OCI-LY1 (cell line): ENCODE data around the gene VMAC.

Source experiments
- H2AFZ ChIP-seq: fragments of 200-600 bp; sonication (generic), shearing (Covaris generic); 2 replicates; pipeline ENCODE4 v1.6.0; 2014; ENCODE audit warnings: antibody characterized with exemption, mild to moderate bottlenecking, low read length
- H3F3A ChIP-seq: fragments of 200-600 bp; sonication (generic), shearing (Covaris generic); 2 replicates; pipeline ENCODE4 v1.6.0; 2014; ENCODE audit warnings: mild to moderate bottlenecking, antibody characterized with exemption, low read length, moderate library complexity; ENCODE audit not compliant: insufficient read depth
- H3K27ac ChIP-seq: fragments of 200-600 bp; sonication (generic); 2 replicates; pipeline ENCODE4 v1.5.1; 2014; ENCODE audit warnings: low read length, mixed run types, mild to moderate bottlenecking, low read depth; ENCODE audit not compliant: poor library complexity, severe bottlenecking
- H3K27me3 ChIP-seq: fragments of 200-600 bp; sonication (generic); 2 replicates; pipeline ENCODE4 v1.6.0; 2014; ENCODE audit warnings: antibody characterized with exemption, mild to moderate bottlenecking, low read length, moderate library complexity; ENCODE audit not compliant: insufficient read depth
- H3K36me3 ChIP-seq: fragments of 200-600 bp; sonication (generic); 2 replicates; pipeline ENCODE4 v1.6.1; 2014; ENCODE audit warnings: mild to moderate bottlenecking, antibody characterized with exemption, low read length, moderate library complexity, mixed read lengths; ENCODE audit not compliant: insufficient read depth
- H3K4me1 ChIP-seq: fragments of 200-600 bp; sonication (generic); 2 replicates; pipeline ENCODE4 v1.5.1; 2014; ENCODE audit warnings: mild to moderate bottlenecking, low read length, moderate library complexity; ENCODE audit not compliant: insufficient read depth, severe bottlenecking
- H3K4me2 ChIP-seq: fragments of 200-600 bp; sonication (generic), shearing (Covaris generic); 2 replicates; pipeline ENCODE4 v1.6.1; 2014; ENCODE audit warnings: low read length
- H3K4me3 ChIP-seq: fragments of 200-600 bp; sonication (generic); 2 replicates; pipeline ENCODE4 v1.5.1; 2014; ENCODE audit warnings: low read length, low read depth, mild to moderate bottlenecking, mixed read lengths; ENCODE audit not compliant: poor library complexity, severe bottlenecking
- H3K79me2 ChIP-seq: fragments of 200-600 bp; shearing (Covaris generic); 2 replicates; pipeline ENCODE4 v1.6.1; 2016; ENCODE audit warnings: mixed run types, low read length, mixed read lengths; ENCODE audit not compliant: insufficient read depth
- H3K9ac ChIP-seq: fragments of 200-600 bp; sonication (generic), shearing (Covaris generic); 2 replicates; pipeline ENCODE4 v1.6.1; 2014; ENCODE audit warnings: mild to moderate bottlenecking, low read length, mixed read lengths
- H3K9me2 ChIP-seq: fragments of 200-600 bp; sonication (generic), shearing (Covaris generic); 2 replicates; pipeline ENCODE4 v1.6.1; 2014; ENCODE audit warnings: low read depth, mild to moderate bottlenecking, low read length, mixed read lengths
- H3K9me3 ChIP-seq: fragments of 200-600 bp; shearing (Covaris generic); 2 replicates; pipeline ENCODE4 v1.6.1; 2014; ENCODE audit warnings: low read length, mixed read lengths
- H4K20me1 ChIP-seq: fragments of 200-600 bp; sonication (generic), shearing (Covaris generic); 2 replicates; pipeline ENCODE4 v1.6.0; 2016; ENCODE audit warnings: mild to moderate bottlenecking, low read length; ENCODE audit not compliant: insufficient read depth
- CTCF ChIP-seq: fragments of 200-600 bp; sonication (generic), shearing (Covaris generic); IDR thresholded peaks from 2 replicates; pipeline ENCODE4 v1.5.1; 2017; ENCODE audit warnings: mild to moderate bottlenecking, antibody characterized with exemption, low read length, moderate library complexity, mixed read lengths
- EZH2 ChIP-seq: fragments of 200-600 bp; sonication (generic), shearing (Covaris generic); IDR thresholded peaks from 2 replicates; pipeline ENCODE4 v1.8.0; 2017; ENCODE audit warnings: borderline replicate concordance, mixed run types, mild to moderate bottlenecking, antibody characterized with exemption, low read length, moderate library complexity, mixed read lengths

Gene VMAC

GRCh38 chr19:5957170-5957569 is 52.5 kb downstream of the VMAC start:
- Histone ChIP-seq H3F3A (no peaks in the 10 kb centered on the region), H3K79me2 (peaks cover 73% of the 10 kb centered on the region), H2AFZ (no peak overlapping the region), H3K36me3 (peaks cover 4% of the 10 kb centered on the region; the same call in 1 of the 2 replicates), H3K4me3 (no peak overlapping the region), H3K27ac (no peak overlapping the region), H3K9me3 (no peaks in the 10 kb centered on the region), H4K20me1 (no peaks in the 10 kb centered on the region), H3K4me2 (no peak overlapping the region; the same call in 1 of the 2 replicates), H3K9ac (no peak overlapping the region), H3K27me3 (no peaks in the 10 kb centered on the region), H3K4me1 (peaks cover 73% of the 10 kb centered on the region), H3K9me2 (no peaks in the 10 kb centered on the region)
- TF ChIP-seq EZH2, result no peak
- no peak for TF ChIP-seq CTCF

- H3K4me2 ChIP-seq, result no peak overlapping the region
- H3K9ac ChIP-seq, result no peak overlapping the region
- no peaks in the 10 kb centered on the region for H3K9me3 ChIP-seq
- H4K20me1 ChIP-seq, result no peaks in the 10 kb centered on the region
- H3K9me2 ChIP-seq, result no peaks in the 10 kb centered on the region
- H3K79me2 ChIP-seq, result peaks cover 74% of the 10 kb centered on the region
- H3K27me3 ChIP-seq, result no peaks in the 10 kb centered on the region
- no peaks in the 10 kb centered on the region for H3F3A ChIP-seq
- no peak overlapping the region for H3K4me3 ChIP-seq
- peaks cover 4% of the 10 kb centered on the region; the same call in 1 of the 2 replicates for H3K36me3 ChIP-seq
- peak overlapping the region; percentile 30 for H3K27ac ChIP-seq
- H2AFZ ChIP-seq, result no peak overlapping the region
- TF ChIP-seq CTCF (no peak), EZH2 (no peak)
- H3K4me1 ChIP-seq, result peaks cover 73% of the 10 kb centered on the region
Measured at GRCh38 chr19:5958074-5958850, 53.6 kb downstream of the VMAC start.

- Histone ChIP-seq H2AFZ (no peak overlapping the region), H3K9ac (no peak overlapping the region), H3F3A (no peaks in the 10 kb centered on the region), H3K27ac (no peak overlapping the region), H3K9me3 (no peaks in the 10 kb centered on the region), H3K4me3 (no peak overlapping the region), H4K20me1 (no peaks in the 10 kb centered on the region), H3K4me1 (peaks cover 73% of the 10 kb centered on the region), H3K27me3 (no peaks in the 10 kb centered on the region), H3K9me2 (no peaks in the 10 kb centered on the region), H3K79me2 (peaks cover 74% of the 10 kb centered on the region), H3K36me3 (peaks cover 4% of the 10 kb centered on the region; the same call in 1 of the 2 replicates), H3K4me2 (no peak overlapping the region)
- TF ChIP-seq EZH2 (no peak), CTCF (no peak)
Measured at GRCh38 chr19:5958851-5959122, 54.1 kb downstream of the VMAC start.
